ENCODE measurements around the gene IGLON5. TPM values are rescaled to one million over a fixed set of nuclear protein-coding genes. Genes with fewer than 3 reads are reported as not detected.

Gene IGLON5
- total RNA-seq, 1 donor from 2014 or later = 0.37 TPM

DNA sequence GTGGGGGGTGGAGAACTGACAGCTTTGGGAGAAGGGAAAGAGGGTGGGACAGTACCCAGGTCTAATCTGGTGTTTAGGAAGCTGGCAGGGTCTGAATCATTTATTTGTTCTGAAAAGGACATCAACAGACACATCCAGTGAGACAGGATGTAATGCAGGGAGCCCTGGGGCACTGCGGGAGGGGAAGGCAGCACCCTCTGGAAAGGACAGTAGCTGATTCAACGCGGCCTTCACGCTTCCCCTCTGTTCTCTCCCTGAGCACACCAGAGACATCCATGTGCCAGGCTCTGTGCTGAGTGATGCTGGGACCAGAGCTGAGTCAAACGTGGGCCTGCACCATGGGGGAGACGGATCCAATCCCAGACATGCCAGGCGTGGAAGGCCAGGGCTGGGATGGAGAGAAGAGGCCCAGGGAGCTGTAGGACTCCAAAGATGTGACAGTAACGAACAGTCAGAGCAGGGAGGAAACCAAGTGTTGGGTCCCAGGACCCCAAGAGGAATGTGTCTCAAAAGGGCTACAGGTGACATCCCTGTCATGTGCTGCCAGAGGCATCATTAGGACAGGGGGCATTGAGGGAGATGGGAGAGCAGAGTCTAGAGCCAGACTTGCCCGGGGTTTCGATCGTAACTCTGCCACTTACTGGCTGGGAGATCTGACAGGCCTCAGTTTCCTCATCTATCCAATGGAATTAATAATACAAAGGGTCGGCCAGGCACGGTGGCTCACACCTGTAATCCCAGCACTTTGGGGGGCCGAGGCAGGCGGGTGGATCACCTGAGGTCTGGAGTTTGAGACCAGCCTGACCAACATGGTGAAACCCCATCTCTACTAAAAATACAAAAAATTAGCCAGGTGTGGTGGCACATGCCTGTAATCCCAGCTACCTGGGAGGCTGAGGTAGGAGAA is 53.0 kb downstream of the IGLON5 start:
- no peak for DNase-seq (ENCODE audit: low spot score)

DNA sequence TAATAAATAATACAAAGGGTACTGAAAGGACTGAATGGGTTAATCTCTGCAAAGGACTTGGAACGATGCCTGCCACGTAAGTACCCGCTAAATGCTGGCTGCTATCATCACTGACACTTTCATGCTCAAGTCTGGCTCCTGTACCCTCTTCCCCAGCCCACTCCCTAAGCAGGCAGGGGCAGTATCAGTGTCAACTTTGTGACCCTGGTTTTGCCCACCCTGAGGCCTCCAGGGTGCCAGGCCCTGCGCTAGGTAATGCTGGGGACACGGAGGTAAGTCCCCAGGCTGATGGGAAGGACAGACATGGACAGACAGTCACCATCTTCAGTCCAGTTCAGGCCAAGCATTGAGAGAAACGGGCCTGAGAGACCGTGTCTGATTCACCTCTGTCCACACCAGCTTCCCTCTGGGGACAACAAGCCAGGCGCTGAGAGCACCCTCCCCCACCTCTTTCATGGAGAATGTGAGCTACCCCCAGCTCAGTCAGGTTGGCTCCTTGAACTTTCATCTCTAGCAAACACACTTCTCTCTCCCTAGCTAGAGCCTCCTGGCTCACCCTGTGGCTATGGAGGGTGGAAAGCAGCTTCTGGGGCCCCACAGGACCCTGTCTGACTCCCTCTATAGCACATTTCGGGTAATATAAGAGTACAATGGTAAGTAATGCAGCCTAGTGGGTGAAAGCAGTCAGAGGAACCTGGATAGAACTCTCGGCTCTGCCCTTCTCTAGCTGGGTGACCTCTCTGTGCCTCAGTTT is 53.9 kb downstream of the IGLON5 start:
- DNase-seq (ENCODE audit: low spot score) = peak; percentile 30

GRCh38 chr19:51365965-51366388 is 54.5 kb downstream of the IGLON5 start, which contains the start of gene ETFB:
Gene ETFB (minus strand): TSS chr19:51366388. CDS start chr19:51366326, 62 bp downstream.
- DNase-seq (ENCODE audit: low spot score) = no peak

DNA sequence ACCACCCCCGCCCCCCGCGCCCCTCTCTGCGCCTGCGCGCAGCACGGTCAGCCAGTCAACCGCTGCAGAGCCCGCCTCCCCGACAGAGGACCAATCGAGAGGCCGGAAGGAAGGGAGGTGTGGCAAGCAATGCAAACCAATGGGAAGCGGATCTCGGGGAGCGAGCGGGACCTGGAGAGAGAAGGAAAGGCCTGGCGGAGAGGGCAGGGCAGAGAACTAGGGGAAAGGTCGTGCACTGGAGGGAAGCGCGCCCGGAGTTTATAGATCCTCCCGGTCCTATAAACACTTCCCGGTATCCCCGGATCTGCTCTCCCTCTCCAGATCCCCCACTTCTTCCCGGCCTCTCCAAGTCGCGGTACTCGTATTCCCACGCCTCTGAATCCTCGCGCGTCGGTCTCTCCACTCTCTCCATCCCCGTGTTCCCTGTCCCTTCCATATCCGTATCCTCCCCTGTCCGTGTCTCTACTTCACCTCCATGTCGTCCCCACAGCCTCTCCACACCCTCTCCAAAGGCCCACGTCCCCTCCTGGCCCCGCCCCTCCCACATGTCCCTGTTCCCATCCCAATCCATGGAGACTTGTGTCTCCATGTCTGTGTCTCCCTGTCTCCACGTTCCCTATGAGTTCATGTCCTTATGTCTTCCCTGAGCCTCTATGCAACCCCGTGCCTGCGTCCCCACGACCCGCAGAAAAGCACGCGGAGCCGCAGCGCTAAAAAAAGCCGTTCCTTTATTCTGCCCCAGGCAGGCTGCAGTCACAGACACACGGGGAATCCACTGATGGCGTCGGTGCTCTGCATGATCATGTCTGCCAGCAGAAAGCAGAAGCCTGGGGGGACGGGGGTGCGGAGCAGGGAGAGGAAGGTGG is 55.2 kb downstream of the IGLON5 start:
- DNase-seq (ENCODE audit: low spot score) = peak; percentile 98

GRCh38 chr19:51367255-51367564 is 55.8 kb downstream of the IGLON5 start:
- no peak for DNase-seq (ENCODE audit: low spot score)

DNA sequence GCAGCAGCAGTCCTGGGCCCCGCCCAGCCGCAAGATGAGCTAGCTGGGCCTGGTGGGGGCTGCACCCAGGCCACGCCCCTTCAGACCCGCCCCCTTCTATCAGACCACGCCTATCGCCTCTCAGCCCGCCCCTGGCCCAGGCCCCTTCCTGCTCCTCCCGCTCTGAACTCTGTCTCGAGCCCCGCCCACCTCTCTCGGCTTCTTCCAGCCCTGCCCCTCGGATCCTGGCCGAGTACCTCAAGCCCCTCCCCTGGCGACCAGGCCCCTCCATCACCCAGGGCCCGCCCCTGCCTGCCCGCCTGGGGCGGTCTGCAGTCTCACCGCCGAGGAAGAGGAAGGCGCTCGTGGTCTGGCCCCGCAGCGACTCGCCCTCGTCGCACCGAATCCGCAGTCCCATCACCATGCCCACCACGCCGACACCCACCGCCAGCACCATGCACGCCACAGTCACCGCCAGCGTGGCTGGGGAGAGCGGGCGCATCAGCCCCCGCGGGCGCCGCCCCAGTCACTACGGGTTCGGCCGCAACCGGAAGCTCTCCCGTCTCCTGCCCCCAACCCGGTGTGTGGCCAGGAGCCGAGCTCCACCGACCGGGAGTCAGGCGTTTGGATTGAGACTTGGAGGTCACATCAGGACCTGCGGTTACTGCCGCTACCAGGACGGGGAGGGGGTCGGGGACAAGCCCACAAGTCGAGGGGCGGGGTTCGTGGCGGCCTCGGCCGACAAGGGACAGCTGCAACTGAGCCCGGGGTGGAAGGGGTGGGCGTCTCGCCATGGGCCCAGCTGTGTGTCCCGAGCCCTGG is 56.3 kb downstream of the IGLON5 start:
- peak; percentile 99 for DNase-seq (ENCODE audit: low spot score)

GRCh38 chr19:51368366-51369282 is 57.2 kb downstream of the IGLON5 start, which contains the start of gene CLDND2:
Gene CLDND2 (minus strand): TSS chr19:51369003. CDS start chr19:51368577, 426 bp downstream.
- DNase-seq (ENCODE audit: low spot score) = no peak

- DNase-seq (ENCODE audit: low spot score) = no peak
Observed at GRCh38 chr19:51370230-51370629, 58.8 kb downstream of the IGLON5 start.

- no peak for DNase-seq (ENCODE audit: low spot score)
Observed at GRCh38 chr19:51371186-51371690, 59.8 kb downstream of the IGLON5 start.

DNA sequence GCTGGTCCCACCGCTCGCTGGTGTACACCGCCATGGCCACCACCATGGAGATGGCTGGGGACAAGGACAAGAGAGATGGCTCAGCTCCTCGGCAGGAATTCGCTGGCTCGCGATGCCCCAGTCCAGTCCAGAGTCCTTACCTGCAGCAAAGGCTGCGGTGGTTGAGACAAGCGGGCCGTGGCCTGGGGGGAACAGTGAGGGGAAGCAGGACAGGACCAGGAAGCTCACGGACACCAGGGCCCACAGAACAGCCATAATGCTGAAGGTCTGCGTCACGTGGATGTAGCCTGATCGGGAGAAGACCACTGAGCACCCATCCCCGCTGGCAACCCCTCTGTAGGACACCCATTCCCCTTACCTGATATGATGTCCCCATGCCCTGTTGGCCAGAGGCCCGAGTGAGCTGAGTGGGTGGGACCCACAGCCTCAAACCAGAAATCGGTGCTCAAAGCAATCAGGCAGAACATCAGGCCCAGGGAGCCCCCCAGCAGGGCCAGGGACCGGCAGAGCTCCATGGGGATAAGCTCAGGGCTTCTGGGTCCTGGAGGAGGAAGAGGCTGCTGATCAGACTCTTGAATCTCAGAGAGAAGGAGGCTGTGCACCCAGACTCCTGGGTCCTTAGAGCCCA is 60.7 kb downstream of the IGLON5 start:
- no peak for DNase-seq (ENCODE audit: low spot score)

DNA sequence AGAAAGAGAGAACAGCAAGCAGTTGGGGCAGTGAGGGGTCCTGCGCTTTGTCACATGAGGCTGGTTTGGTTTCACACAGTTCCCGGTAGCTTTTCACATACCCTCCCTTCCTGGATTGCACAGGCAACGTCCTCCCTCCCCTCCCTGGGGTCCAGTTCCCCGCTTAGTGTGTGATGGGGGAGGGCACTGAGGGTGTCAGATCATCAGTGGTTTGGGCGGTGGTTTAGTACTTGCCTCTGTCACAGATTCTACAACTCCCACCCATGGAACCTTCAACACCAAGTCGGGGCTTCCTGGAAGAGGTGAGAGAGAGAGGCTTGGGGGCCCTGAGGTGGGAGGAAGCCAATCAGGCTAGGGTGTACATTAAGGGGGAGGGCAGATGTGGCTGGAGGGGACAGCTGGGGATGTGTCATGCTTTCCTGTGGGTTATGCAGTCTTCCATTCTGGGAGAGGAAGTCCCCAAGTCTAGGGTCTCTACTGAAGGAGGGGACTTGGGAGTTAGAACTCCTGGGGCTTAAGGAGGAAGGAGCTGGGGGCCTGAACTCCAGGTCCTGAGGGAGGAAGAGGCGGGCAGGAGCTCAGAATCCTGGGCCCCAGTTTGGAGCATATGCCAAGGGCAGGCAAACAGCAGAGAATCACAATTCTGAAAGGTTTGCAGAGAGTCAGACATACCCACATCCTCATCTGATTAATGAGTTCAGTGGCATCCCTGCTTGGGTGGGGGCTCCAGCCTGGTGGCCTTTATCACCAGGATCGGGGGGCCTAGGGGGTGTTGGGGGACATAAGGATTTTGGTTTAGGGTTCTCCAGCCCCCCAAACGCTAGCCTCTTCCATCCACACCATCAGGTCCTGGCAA is 61.4 kb downstream of the IGLON5 start, which contains the start of gene NKG7:
Gene NKG7 (minus strand): TSS at position 6 of the 856 bp plus-strand sequence. CDS start 119 bp downstream, outside the sequence.
- DNase-seq (ENCODE audit: low spot score) = no peak

DNA sequence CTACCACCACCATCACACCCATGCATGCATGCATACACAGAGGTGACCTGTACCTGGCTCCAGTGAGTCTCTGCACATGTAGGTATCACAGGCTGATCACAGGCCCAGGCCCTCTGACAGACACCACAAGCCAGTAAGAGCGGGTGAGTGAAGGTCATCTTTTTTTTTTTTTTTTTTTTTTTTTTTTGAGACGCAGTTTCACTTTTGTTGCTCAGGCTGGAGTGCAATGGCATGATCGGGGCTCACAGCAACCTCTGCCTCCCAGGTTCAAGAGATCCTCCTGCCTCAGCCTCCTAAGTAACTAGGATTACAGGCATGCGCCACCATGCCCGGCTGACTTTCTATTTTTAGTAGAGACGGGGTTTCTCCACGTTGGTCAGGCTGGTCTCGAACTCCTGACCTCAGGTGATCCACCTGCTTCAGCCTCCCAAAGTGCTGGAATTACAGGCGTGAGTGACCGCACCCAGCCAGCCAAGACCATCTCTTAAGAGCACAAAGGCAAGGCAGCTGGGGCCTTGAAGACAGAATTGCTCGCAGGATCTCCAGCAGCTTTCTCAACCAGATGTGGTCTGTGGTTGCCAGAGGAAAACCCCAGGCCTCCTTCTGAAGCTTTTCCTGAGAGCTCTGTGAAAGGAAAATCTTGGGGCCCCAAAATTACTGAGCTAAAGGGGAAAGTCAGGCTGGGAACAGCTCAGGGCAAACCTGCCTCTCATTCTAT is 64.2 kb downstream of the IGLON5 start:
- DNase-seq (ENCODE audit: low spot score) = no peak

- no peak for DNase-seq (ENCODE audit: low spot score)
Observed at GRCh38 chr19:51377422-51377821, 66.0 kb downstream of the IGLON5 start.

GRCh38 chr19:51380379-51380778 is 68.9 kb downstream of the IGLON5 start:
- no peak for DNase-seq (ENCODE audit: low spot score)
